Frontal cortex (tissue), 4 donors: Measurements from ENCODE around the gene RNF157. TPM values are rescaled to one million over a fixed set of nuclear protein-coding genes. Genes with fewer than 3 reads are reported as not detected.

Experiments used
- DNase-seq, 2 donors: peaks; one replicate each; pipeline ENCODE4 v3.0.0; 2012; ENCODE audit warnings: low spot score in 2 of 2
- FAIRE-seq: peaks from 2 replicates; lab custom pipeline; 2012; peaks lifted over from hg19 to GRCh38; lab: Jason Lieb, UNC
- small RNA-seq: library from RNA; depleted of rRNA; stranded (forward); fragments of <200 nt; gene quantifications from one replicate; pipeline ENCODE3, GENCODE V24; 2014
- total RNA-seq: library from RNA; depleted of rRNA; stranded (reverse); fragments of >200 nt; gene quantifications from one replicate; pipeline ENCODE4 v1.2.3, GENCODE V29; 2014
- donor health status: control.
- donor health status: control.
- donor health status: control.

RNF157 gene
- total RNA-seq, 1 donor from 2014 or later, result 18.3 TPM

DNA sequence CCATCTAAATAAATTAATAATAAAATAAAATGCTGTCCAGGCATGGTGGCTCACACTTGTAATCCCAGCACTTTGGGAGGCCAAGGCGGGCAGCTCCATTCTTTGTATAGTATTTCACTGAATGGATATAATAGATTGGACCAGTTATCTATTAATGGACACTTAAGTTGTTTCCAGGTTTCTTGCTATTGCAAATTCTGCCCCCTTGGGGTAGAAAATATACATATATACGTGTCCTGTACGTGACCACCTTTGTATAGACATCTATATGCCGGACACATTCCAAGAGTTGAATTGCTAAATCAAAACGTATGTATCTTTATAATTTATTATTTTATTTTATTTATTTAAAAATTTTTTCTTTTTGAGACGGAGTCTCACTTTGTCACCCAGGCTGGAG is 132.8 kb downstream of the RNF157 start:
- FAIRE-seq, result no peak
- DNase-seq, result no peak

DNA sequence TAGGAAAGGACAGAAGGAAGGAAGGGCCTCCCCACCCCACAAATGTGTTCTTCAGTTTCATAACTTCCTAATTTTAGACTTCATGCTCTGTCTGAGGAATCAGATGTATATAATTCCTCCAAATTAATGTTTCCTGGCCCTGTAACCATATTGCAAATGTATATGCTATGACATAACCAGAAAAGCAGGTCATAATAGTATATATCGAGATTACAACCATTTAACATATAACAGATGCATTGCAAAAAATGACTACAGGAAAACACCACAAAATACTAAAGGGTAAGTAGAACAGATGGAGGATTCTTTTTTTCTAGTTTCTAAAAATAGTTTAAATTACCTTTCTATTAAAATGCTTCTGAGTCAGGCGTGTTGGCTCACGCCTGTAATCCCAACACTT is 133.6 kb downstream of the RNF157 start:
- FAIRE-seq (no peak), DNase-seq (no peak)

DNA sequence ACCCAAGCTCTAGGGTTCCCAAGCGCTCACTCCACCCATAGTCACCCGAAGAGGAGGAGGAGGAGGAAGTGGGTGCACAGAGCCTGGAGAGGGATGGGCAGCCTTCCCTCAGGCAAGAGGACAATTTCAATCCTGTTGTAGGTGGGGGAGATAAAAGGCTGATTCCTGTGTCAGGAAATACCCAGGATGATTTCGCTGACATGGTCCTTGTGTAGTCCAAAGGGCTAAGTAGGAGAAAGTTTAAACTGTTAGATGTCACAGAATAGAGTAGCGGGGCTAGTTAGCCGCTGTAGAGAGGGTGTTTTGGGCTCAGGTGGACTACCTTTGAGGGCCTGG is 135.4 kb downstream of the RNF157 start:
- DNase-seq, result no peak
- no peak for FAIRE-seq

DNA sequence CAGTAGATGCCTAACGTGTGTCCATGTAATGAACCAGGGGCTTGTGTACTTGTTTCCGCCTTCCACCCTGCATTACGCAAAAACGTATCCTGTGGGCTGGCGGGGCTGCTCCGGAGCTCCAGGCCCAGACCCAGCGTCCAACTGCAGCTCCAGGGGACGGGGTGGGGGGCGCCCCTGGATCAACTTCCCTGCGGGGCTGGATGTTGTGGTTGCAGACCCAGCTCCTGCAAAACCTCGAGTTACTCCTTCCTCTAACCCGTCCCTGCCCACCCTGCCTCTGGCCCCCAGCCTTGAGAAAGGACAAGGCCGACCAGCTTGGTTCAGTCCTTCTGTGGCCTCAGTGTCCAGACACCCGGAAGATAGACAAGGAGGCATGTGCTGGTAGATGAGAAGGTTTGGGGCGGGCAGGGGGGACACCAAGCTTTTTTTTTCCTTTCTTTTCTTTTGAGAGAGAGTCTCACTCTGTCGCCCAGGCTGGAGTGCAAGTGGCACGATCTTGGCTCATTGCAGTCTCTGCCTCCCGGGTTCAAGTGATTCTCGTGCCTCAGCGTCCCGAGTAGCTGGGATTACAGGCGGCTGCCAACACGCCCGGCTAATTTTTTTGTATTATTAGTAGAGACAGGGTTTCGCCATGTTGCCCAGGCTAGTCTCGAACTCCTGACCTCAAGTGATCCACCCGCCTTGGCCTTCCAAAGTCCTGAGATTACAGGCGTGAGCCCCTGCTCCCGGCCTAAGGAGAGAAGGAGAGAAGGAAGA is 136.0 kb downstream of the RNF157 start:
- DNase-seq, result no peak
- FAIRE-seq, result no peak

DNA sequence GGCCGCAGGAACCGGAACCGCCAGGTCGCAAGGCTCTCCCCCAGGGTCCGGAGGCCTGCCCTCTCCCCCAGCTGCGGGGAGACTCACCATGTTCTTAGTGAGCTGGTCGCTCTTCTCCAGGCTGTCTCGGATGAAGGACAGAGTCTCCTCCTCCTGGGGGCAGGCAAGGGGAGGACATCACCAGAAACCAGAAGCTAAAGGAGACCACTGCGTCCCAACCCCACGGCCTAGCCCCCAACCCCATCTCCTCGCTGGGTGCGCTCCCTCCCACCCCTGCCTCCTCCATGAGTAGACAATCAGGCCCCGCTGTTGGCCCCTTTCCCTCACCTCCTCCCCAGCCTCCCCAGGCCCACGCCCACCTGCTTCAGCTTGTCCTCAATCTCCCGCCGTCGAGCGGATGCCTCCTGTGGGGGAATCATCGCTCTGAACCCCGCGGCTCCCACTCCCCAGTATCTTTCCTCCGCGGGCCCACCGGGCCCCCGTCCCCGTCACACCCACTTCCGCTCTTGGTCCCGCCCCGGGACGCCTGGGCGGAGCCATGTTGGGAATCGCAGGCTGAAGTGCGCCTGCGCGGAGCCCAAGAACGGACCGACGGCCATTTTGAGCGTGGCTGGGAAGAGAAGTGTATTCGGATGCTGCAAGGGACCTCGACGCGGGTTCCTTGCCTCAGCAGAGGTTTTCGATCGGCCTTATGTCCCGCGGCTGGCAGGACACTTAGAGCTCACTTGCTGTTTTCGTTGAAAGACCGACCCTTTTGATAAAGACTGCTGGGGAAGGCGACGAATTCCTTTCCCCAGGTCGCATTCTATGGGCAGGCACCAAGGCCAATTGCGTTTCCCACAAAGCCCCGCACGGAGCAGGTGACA is 136.8 kb downstream of the RNF157 start, which contains the start of gene EXOC7:
Gene EXOC7 (minus strand): TSS at position 514 of the 866 bp plus-strand sequence. CDS start 95 bp downstream, at position 419.
- FAIRE-seq (no peak), DNase-seq (peak; percentile 85 to 92)

DNA sequence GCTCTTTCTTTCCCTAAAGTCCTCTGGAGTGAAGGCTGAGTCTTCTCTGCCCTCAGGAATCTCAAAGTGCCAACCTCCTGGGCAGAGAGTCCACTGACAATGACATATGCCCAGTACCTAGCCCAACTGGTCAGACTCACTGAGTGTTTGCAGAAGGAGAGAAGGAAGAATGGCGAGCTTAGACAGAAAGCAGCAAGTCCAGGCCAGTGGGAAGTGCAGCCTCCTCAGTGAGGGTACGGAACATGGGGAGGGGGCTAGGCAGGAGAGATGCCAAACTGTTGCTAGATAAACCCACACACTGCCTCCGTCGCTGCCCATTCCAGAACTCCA is 137.4 kb downstream of the RNF157 start:
- DNase-seq (no peak), FAIRE-seq (no peak)

DNA sequence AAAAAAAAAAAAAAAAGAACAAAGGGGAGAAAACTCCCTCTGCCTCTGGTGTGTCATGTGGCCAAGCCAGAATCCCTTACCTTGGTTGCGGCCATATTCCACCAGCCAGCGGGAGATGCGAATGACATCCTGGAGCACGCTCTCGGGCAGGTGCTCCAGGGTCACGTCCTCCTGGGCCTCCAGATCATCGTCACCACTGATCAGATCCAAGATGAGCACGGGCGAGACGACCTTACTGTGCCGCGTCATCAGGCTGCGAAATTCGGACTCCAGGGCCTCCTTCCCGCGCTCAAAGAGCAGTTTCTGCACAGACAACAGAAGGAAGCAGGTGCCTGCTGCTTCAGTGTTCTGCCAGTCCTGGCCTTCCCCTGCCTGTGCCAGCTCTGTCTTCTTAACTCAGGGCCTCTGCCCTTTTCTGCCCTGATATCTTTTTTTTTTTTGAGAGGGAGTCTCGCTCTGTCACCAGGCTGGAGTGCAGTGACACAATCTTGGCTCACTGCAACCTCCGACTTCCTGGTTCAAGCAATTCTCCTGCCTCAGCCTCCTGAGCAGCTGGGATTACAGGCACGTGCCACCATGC is 142.5 kb downstream of the RNF157 start:
- no peak for FAIRE-seq

DNA sequence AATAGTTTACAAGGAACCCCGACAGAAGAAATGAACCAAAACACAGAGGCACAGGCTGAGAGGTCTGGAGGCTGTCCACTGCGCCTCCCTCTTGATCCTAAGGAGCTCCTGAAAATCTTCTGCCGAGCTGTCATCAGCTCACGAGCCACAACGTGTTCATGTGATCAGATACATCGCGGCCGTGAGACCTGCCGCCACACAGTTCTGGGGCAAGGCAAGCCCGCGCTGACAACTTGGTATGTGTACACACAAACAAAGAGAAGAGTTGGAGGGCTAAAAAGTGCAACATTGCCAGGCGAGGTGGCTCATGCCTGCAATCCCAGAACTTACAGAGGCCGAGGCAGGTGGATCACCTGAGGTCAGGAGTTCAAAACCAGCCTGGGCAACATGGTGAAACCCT is 144.3 kb downstream of the RNF157 start:
- FAIRE-seq (no peak), DNase-seq (no peak)

More for the DNA sequence above, 142.5 kb downstream of the RNF157 start:
- no peak for DNase-seq

DNA sequence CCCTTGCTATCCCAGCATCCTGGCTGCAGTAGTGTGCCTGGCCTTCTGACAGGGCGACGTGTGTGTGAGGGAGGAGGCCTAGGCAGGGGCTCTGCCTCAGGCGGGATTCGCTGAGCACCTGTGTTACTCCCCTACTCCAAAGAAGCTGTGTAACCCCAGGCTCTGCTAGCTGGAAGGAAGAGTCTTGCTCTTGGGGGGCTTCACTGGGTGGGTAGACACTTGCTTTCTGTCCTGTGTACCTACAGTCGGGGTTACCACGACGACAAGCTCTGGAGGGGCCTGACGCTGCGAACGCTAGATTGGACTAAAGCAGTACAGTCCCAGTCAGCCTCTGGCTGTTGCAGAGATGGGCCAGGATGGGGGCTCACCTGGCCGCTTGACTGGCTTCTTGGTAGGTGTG is 146.2 kb downstream of the RNF157 start:
- no peak for DNase-seq
- FAIRE-seq, result no peak

DNA sequence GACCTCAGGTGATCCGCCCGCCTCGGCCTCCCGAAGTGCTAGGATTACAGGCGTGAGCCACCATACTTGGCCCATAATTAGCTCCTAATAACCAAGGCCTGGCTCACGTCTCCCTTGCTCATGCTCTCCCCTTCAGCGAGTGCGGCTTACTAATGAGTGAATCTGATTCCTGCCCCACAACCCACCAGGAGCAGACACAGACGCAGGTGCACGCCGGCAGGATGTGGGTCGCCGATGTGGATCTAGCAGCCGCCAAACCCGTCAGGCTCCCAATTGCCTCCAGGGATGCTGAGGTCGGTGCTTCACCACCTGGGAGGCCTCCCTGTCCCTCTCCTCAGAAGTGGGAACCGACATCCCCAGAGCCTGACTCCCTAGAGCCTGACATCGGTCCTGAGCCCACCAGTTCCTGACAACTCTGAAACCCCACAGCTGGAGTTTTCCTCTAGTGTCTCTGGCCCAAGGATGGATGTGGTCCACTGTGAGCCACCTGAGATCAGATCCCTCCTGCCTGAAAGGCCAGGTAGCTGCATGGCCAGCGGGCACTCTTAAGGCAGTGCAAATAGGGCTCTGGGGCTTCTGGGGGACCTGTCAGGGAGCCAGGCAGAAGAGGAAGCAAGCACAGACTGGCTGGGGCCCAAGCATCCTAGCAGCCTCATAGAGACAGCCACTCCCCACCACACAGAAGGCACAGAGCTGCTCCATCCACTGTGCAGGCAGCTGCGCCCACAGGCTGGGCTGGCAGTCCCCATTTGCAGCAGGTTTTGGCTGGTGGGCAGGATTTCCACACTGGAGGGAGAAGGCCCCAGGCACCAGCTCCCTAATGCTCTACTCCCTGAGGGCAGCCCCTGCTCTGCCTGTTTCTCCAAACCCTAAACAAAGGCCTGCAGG is 147.5 kb downstream of the RNF157 start:
- no peak for DNase-seq
- no peak for FAIRE-seq

Small RNA genes lying within 50 kb of the gene (small RNA-seq; reads per million reads assigned to genes)
- gene ATP5MGP6 (not detected), gene MIR6868 (0.53 reads per million, percentile 42 among the genes with 10 or more reads in this experiment)

Other genes with a start within 250 kb of the RNF157 start
- gene CDK3, start 239.6 kb downstream of the RNF157 start, total RNA-seq, result 0.41 TPM
- not detected for gene EVPL, start 213.2 kb downstream of the RNF157 start, total RNA-seq
- 16.7 TPM for gene SRP68, start 168.0 kb downstream of the RNF157 start, total RNA-seq
- not detected for gene GALR2, start 165.7 kb downstream of the RNF157 start, total RNA-seq
- gene ZACN, start 161.3 kb downstream of the RNF157 start, total RNA-seq, result not detected
- gene EXOC7, start 136.7 kb downstream of the RNF157 start, total RNA-seq, result 112 TPM
- 0.82 TPM for gene FOXJ1, start 99.2 kb downstream of the RNF157 start, total RNA-seq
- gene UBALD2, start 24.9 kb upstream of the RNF157 start, total RNA-seq, result 3.3 TPM
- gene QRICH2, start 67.8 kb upstream of the RNF157 start, total RNA-seq, result 6.9 TPM
- gene PRPSAP1, start 113.4 kb upstream of the RNF157 start, total RNA-seq, result 52.2 TPM
- gene SPHK1, start 144.1 kb upstream of the RNF157 start, total RNA-seq, result 1.6 TPM
- gene UBE2O, start 212.7 kb upstream of the RNF157 start, total RNA-seq, result 37.5 TPM
- not detected for gene AANAT, start 227.1 kb upstream of the RNF157 start, total RNA-seq